MM.1S (cell line): Measurements from ENCODE around the gene OBSCN.

Experiments used
- CTCF ChIP-seq: fragments of 300-600 bp; sonication (generic); IDR thresholded peaks from 2 replicates; pipeline ENCODE4 v1.5.1; 2016; ENCODE audit warnings: antibody characterized with exemption, low read length, mixed read lengths
- EZH2 ChIP-seq: fragments of 300-600 bp; sonication (generic); optimal IDR thresholded peaks from 2 replicates; pipeline ENCODE3; 2017; ENCODE audit warnings: low read depth, mild to moderate bottlenecking, antibody characterized with exemption, low read length, mixed read lengths
- EZH2phosphoT487 ChIP-seq: fragments of 300-600 bp; sonication (generic); IDR thresholded peaks from 2 replicates; pipeline ENCODE4 v1.6.1; 2018; ENCODE audit warnings: antibody characterized with exemption, low read length

DNA sequence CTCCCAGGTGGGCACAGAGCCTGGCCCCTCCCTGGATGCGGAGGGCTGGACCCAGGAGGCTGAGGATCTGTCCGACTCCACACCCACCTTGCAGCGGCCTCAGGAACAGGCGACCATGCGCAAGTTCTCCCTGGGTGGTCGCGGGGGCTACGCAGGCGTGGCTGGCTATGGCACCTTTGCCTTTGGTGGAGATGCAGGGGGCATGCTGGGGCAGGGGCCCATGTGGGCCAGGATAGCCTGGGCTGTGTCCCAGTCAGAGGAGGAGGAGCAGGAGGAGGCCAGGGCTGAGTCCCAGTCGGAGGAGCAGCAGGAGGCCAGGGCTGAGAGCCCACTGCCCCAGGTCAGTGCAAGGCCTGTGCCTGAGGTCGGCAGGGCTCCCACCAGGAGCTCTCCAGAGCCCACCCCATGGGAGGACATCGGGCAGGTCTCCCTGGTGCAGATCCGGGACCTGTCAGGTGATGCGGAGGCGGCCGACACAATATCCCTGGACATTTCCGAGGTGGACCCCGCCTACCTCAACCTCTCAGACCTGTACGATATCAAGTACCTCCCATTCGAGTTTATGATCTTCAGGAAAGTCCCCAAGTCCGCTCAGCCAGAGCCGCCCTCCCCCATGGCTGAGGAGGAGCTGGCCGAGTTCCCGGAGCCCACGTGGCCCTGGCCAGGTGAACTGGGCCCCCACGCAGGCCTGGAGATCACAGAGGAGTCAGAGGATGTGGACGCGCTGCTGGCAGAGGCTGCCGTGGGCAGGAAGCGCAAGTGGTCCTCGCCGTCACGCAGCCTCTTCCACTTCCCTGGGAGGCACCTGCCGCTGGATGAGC lies 164.5 kb downstream of the OBSCN start:
- TF ChIP-seq CTCF (no peak), EZH2 (no peak), EZH2phosphoT487 (no peak)
